ENCODE data around the gene PPIF.
A peak's percentile ranks its signal among the peaks of the same experiment; 100 is the strongest.

Gene PPIF

DNA sequence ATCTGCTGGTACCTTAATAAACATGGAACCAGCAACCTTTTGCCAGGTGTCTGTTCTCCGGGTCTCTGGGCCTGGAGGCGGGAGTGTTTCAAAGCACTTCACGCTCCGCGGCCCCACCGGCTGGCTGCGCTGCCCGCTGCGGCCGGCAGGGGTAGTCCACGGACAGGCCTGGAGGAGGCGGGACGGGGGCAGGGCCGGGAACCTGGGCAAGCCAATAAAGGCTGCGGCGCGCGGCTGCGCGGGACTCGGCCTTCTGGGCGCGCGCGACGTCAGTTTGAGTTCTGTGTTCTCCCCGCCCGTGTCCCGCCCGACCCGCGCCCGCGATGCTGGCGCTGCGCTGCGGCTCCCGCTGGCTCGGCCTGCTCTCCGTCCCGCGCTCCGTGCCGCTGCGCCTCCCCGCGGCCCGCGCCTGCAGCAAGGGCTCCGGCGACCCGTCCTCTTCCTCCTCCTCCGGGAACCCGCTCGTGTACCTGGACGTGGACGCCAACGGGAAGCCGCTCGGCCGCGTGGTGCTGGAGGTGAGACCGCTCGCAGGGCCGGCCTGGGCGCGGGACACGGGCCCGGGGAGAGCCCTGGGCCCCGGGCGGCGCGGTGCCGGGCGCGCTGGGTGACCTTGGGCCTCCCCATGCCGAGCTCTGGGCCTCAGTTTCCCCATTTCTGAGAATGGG is at the start of gene PPIF:
Gene PPIF (plus strand): TSS at position 244 of the 668 bp plus-strand sequence. CDS start 80 bp downstream, at position 324.
- DNase-seq = peak; percentile 50 to 69

DNA sequence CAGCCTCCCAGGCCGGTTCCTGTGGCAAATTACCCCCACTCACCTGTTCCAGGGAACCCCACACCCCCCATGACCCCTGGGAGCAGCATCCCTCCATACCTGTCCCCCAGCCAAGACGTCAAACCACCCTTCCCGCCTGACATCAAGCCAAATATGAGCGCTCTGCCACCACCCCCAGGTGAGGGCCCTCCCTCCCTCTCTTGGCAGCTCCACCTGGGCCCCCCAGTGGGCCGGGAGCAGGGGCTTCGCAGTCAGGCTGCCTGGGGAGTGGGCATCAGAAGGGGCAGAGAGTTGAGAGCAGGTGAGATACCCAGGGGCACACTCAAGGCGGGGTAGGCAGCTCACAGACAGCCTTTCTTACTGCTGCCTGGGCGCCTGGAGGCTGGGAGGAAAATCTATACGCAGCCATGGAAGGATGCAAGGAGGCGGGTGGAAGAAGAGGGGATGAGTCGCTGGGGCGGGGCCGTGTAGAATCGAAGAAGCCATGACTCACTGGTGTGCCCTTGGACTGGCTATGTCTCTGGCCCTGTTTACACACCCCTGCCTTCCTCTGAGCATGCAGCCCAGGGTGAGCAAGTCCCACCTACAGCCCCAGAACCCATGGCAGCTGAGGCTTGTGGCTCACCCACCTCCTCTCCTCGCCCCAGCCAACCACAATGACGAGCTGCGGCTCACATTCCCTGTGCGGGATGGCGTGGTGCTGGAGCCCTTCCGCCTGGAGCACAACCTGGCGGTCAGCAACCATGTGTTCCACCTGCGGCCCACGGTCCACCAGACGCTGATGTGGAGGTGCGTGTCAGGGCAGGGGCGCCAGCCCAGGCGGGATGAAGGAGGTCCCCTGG is 48.6 kb upstream of the PPIF start:
- no peak for DNase-seq

DNA sequence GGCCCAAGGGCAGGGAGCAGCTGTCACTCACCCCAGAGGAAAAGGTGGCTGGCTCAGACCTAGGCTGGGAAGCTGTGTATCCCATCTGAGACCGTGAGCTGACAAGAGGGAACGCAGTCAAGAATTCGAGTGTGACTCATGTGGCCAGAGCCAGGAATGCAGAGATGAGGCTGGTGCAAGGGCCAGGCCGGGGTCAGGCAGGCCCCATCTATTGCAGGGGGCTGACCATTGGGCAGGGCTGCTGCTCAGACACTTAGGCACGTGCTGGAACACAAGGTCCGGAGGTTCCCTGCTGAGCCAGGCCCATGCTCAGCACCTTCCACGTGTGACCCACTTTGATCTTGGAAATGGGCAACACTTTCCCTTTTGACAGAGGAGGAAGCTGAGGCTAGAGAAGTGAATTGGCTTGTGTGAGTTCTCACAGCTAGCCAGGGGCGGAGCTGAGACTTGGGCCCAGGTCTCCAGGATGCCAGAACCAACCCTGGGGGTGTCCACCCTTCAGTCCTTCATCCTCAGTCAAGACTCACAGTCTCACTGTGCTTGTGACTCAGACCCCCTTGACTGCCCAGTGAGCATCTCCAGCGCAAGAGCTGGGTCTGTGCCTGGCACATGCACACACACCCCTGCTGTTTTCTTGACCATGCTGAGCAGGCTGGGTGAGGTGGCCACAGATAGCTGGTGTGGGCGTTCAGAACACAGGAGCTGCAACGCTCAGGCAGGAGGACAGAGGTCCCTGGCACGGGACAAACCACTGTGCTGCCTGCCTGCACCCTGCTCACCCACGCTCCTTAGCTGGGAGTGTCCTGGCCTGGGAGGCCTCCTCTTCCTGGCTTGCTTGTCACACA is 47.6 kb upstream of the PPIF start:
- DNase-seq = no peak

DNA sequence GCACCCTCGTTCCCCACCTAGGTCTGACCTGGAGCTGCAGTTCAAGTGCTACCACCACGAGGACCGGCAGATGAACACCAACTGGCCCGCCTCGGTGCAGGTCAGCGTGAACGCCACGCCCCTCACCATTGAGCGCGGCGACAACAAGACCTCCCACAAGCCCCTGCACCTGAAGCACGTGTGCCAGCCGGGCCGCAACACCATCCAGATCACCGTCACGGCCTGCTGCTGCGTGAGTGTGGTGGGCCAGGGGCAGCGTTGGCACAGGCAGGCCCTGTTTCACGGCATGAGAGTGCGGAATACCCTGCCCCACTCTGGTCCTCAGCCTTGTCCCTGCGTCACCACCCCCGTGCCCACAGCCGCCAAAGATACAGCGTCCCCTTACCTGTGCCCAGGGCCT is 46.6 kb upstream of the PPIF start:
- DNase-seq = no peak

DNA sequence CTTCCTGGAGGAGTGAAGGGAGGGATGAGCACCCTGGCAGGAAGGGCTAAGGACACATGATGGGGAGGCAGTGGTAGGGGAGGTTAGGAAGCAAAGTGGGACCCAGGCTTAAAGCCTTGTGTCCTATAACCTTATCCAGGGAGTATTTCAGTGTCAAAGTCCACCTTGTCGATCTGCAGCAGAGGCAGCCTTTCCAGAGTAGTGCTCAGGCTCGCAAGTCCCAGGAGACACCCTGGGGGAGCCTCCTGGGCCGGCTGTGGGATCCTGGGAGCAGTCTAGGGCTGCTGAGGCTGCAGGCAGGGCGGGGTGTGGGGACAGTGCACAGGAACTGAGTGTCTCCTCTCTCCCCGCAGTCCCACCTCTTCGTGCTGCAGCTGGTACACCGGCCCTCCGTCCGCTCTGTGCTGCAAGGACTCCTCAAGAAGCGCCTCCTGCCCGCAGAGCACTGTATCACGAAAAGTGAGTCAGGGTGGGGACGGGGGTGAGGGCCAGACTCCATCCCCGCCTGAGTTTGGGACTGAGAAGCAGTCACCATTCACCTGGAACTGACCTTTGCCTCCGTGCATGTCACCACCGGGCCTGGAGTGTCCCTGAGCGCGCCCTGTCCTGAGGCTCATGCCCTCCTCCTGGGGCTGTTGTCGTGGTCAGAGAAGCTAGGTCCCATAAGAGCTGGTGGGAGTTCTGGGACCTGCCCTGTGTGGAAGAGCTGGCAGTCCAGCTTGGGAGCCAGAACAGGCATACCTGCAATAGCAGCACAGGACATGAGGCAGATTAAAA is 45.3 kb upstream of the PPIF start:
- DNase-seq = no peak

DNA sequence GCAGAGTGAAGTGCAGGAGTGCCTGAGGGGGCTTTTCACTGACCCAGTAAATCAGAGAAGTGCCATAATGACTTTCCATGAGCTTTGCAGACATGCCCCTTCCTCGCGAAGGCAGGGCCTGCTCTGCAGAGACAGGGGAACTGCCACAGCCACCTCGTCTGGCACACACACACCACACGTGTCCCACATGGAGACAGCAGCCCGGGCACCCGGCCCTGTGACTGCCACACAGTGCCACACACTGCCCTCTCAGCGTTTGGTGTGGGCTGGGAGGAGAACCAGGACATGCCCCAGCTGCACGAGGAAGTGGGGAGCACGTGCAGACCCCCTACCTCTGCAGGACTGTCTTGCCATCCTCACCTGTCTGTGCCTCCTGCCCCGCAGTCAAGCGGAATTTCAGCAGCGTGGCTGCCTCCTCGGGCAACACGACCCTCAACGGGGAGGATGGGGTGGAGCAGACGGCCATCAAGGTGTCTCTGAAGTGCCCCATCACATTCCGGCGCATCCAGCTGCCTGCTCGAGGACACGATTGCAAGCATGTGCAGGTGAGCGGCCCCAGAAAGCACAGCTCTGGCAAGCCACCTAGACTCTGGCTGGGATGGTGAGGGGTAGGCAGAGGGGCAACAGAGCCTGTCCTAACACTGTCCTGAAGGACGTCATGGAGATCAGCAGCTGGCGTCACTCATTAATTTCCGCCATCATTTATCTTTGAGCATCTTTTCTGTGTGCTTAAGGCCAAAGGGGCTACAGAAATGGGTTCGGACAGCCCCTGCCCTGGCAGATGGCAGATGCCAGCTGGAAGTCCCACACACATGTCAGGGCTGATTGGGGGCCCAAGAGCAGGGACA is 43.4 kb upstream of the PPIF start:
- DNase-seq = no peak

DNA sequence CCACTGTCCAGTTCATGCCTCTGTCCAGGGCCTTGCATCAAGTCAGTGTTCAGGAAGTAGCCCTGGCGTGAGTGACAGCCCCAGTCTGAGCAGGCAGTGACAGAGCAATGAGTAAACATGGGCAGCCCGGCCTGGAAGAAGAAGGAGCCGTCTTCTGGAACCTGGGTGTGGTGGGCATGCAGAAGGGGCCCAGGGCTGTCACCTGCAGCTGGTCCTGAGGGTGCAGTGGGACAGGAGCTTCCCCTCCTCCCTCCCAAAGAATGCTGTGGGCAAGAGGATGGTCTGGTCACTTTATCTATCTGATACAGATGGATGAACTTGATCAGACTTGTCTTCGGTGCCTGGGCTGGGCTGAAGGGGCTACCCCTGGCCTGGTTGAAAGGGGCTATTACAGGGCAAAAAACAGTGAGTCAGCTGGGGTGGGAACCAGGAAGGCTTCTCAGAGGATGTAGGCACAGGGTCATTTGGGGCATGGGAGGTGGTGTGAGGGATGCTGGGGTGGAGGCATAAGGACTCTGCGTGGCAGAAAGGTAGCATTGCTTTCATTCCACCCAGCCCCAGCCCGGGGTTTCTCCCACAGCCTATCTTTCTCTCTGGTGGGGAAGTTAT is 42.7 kb upstream of the PPIF start:
- DNase-seq = no peak

DNA sequence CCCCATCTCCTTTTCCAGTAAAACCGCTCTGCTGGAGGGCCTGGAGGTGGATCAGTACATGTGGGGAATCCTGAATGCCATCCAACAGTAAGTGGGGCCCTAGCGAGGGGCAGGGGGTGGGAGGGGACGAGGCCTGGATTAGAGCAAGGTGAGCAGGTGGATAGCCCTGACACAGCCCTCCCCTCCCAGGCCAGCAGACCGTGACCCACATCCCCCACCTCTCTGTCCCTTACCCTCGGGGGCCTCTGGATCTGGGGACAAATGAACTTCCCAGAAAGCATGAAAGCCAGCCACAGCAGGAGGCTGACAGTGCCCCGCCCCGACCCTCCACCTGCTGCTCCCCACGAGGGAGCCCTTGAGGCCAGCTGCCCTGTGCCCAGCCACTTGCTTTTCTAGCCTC is 41.8 kb upstream of the PPIF start:
- no peak for DNase-seq

DNA sequence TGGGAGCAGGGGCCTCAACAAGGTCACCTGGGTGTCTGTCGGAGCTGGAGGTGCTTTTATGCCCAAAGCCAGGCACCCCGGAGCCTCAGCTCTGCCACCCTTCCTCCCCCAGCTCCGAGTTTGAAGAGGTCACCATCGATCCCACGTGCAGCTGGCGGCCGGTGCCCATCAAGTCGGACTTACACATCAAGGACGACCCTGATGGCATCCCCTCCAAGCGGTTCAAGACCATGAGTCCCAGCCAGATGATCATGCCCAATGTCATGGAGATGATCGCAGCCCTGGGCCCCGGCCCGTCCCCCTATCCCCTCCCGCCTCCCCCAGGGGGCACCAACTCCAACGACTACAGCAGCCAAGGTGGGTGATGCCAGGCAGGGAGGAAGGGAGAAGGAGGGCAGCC is 41.3 kb upstream of the PPIF start:
- no peak for DNase-seq

DNA sequence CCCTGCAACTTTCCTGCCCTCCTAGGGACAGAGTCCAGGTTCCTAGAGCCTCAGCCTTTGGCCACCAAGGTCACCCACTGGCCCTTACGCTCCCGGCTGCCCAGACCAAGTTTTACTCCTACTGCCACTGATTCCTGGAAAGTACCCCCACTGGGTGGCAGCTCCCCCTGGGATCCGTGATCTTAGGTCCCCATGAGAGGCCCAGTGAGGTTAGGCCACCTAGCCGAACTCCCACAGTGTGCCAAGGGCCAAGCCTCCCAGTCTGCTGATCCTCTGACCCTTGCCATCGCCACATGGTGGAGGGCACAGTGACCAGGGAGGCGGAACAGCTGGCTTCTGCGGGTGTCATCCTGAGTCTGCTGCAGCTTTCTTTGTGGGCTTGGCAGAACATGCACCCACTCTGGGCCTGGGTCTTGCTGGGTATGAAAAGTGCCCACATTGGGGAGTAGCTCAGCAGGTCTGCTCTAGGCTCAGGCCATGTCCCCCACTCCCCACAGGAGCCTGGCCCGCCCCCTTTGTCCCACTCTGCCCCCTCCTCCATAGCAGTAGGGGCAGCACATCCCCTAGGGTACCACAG is 40.5 kb upstream of the PPIF start:
- DNase-seq = no peak

DNA sequence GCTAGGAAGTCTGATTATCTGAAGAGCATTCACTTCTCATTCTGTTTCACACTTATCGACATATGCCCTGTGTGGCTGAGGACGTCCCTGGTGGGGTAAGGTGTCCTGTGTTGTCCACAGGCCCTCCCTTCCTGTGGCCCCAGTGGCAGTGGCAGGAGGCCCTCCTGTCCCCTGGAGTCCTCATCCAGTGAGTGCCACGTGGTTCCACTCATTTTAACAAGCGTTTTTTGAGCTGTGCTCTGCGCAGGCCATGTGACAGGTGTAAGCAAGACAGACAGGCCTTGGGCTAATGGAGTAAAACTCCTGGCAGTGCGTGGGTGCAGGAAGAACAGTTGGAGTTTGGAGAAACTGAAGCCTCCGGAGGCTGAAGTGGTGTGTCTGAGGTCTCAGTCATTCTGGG is 39.3 kb upstream of the PPIF start:
- DNase-seq = no peak

DNA sequence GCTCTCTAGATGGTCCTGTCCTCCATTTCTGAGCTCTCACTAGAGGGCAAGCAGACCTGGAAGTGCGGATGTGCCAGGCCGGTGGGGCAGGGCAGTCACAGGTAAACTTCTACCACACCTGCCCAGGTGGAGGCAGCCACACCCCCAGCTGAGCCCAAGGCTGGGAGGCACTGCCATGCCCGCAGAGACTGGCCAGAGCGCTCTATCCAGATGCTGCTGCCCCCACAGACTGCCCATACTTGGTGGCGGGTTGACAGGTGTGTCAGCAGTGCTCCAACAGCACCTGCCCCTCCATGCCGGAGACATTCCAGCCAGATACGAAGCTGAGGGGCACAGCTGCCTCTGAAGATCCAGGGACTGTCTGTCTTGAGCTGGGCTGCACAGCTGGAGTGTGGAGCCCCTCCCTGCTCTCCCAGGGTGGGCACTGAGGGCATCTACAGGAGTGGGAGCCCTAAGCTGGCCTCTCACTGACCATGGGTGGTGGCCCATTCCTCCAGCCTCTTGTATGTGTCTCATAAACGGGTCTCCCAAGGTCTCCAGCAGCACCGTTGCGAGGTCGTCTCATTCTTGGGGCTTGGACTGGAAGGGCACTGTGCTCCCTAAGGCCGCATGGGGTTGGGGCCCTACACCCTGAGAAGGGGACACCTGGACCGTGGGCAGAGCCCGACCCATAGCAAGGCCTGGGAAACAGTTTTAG is 38.2 kb upstream of the PPIF start:
- DNase-seq = no peak

DNA sequence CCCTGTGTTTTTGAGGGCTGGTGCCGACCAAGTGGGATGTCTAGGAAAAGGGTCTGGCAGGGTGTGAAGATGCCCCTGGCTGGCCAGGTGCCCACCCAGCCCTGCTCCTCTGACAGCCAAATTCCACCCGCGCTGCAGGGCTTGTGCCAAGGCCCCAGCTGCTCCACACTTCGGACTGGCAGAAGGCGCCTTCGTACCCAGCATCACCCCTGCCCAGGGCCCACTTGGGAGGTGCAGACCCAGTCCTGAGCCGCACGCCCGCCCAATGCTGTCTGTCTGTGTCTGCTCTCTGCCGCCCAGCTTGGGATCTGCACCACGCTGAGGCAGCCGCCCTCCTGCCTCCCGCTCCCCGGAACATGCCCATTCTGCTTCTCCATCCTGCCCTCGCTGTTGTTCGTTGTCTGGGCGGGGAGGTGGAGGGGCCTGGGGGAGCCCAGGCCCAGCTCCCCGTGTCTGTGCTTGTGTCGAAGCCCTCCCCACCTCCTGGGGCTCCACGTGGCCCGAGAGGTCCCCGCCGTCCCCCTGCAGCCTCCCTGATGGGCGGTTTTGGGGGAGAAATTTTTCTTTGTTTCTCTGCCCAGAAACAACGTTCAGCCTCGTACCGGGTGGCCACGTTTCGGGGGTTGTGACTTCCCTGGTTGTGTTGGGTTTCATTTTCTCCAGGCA is 36.9 kb upstream of the PPIF start:
- DNase-seq = no peak

DNA sequence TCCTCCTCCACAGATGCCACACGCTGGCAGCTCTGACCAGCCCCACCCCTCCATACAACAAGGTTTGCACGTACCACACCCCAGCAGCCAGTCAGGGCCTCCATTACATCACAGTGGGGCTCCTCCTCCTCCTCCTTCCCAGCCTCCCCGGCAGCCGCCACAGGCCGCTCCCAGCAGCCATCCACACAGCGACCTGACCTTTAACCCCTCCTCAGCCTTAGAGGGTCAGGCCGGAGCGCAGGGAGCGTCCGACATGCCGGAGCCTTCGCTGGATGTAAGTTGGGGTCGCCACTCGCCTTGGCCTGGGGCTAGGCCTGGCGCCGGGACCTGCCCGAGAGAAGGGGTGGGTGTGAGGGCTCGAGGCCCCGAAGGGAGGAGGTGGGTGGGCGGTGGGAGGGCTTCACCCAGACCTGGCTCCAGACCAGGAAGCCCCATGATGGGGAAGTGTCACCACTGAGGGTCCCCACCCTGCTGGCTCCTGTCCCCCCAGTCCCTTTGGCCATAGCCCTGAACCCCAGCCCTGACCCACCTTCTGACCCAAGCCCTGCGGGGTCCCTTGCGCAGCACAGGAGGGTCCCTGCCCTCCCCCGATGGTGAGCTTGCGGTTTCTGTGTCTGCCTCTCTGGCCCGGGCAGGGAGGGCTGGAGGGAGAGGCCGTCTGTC is 36.2 kb upstream of the PPIF start:
- no peak for DNase-seq

DNA sequence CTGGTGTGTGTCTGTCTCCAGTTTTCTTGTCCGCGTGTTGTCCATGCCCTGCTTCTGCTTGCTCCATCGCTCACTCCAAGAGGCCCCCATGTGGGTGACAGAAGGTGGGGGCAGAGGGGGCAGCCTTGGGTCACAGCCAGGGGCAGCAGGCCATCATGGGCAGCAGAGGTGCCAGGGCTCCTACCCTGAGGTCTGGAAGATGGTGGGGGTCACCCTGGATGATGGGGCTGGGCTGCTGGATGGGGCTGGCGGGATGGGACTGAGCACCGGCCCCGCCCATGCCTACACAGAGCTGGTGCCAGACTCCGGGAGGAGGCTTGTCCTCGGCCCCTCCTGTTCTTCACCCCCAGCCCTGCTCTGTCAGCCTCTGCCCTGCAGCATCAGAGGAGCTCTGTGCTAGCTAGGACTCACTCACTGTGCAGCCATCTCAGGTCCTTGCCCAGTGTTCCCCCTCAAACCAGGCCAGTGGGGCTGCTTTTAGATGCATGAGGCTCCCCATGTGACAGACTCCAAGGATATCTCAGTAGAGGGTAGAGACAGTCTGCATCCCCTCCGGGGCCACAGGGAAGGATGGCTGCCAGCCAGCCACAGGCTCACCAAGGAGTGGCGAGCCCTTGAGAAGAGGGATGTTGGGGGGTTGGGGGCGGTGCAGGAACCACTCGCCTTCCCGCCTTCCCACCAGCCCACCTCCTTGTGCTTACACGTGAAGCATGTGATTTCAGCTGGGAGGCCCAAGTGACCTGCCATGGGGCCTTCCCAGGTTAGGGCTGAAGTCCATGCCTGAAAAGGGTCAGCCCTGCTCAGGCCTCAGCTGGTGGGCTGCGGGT is 35.5 kb upstream of the PPIF start:
- no peak for DNase-seq

DNA sequence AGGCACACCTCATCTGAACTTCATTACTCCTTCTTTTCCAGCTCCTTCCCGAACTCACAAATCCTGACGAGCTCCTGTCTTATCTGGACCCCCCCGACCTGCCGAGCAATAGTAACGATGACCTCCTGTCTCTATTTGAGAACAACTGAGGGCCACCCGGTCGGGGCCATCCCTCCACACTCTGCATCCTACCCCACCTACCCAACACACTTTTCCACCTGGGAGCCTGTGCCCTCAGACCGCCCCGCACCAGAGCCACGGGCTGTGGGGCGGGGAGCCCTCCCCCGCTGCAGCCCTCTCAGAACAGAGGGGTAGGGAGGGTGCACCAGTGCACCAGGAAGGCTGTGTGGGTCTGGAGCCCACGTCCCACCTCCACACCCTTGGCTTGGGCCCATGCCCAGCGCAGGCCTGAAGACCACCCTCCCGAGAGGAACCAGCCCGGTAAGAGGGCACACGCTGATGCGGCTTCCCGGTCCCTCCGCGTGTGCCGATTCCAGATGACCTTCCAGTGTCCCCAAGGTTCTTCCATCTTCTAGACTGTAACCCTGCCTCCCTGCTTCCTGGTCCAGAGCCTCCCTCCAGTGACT is 34.6 kb upstream of the PPIF start:
- no peak for DNase-seq

DNA sequence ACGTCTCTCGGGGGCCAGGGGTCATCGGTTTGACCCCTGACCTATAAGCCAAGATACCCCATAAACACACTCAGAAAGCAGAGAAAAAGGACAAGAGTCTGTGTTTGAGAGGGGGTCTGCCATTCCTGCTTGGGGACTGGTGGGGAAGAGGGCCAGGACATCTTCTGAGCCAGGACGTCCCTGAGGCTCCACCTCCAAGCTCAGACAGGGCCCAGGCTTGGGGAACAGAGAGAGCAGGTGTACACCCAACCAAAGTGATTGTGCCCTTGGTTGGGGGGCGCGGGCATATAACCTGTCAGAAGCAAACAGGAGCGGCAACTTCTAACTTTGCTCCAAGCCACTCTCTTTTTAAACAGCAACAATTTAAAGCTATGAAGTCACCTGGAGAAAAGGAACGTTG is 33.9 kb upstream of the PPIF start:
- no peak for DNase-seq

DNA sequence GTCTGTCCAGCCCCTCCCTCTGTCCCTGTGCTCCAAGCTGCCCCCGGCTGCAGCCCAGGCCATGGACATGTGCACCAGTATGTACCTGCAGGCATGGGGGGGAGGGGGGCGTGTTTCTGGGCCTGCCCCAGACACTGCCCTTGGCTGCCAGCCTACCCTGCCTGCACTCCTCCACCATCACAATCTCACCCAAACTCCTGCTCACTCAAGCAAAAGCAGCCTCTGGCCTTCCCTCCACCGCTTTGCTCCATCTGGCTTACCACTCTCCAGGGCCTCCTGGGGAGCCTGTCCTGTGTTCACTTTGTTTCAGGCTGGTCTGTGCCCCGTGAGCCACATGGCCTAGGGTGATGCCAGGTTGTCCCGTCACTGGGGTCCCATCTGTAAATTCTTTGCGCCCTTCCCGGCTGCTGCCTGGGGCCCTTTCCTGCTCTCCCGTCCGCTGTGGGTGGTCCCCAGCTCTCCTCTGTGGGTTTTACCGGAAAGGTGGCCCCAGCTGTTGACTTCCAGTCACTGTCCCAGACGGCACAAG is 33.3 kb upstream of the PPIF start:
- no peak for DNase-seq

All from NCI-H524 (cell line).